ENCODE results near the gene TBC1D26. TPM values are rescaled to one million over a fixed set of nuclear protein-coding genes. Genes with fewer than 3 reads are reported as not detected.
"Not testable (repeated sequence)": the region's sequence is repeated elsewhere in the genome, so short reads cannot be mapped to it uniquely, and the experiment has no call there.

The TBC1D26 gene
- total RNA-seq (not detected), polyA plus RNA-seq (ENCODE audit: insufficient read length in 6 of 6) (1 to 10 TPM in 2 of 6 donors, under 1 TPM in 4; 0.15 to 1.1 (median 0.77) TPM)
- long read RNA-seq, donor 1: 0 reads
- long read RNA-seq, donor 2: 0 reads
- long read RNA-seq, donor 3: 0 reads
- long read RNA-seq, donor 4: 0 reads
- long read RNA-seq, donor 5: 0 reads
- long read RNA-seq, donor 6: 0 reads
- long read RNA-seq, donor 7: 0 reads
- long read RNA-seq, donor 8: 0 reads
- long read RNA-seq, donor 9: 0 reads
- long read RNA-seq, donor 10: 0 reads
- long read RNA-seq, donor 11: 0 reads
- long read RNA-seq, donor 12: 0 reads

DNA sequence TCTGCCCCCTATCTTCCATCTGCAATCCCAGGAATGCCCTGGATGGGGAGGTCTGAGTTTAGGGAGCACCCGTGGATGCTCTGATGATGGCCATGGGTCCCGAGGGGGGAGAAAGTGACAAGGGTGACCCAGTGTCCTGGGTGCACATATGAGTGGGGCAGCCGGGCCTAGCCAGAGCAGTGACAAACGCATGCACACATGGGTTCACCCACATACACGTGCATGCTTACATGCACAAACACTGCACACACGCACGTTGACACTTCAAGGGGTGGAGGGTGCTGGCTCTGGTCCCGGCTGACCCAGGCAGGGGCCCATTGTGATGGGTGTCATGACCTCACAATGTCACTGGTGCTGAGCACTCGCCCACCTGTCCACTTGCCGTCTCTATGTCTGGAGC is at the start of gene TBC1D26:
TBC1D26 (plus strand) TSS at position 384 of the 400 bp plus-strand sequence. CDS start 3,066 bp downstream, outside the sequence.
- H3K4me3 ChIP-seq; H3K27ac ChIP-seq; intact Hi-C loops (cut with DNase I); H3K27me3 ChIP-seq; DNase-seq; H3K9me3 ChIP-seq; ATAC-seq; H3K36me3 ChIP-seq; H3K4me1 ChIP-seq: not testable (repeated sequence)

GRCh38 chr17:15683135-15683534 is 48.9 kb upstream of the TBC1D26 start:
- H3K27me3 ChIP-seq; H3K27ac ChIP-seq; H3K4me3 ChIP-seq; intact Hi-C loops (cut with DNase I); H3K36me3 ChIP-seq; DNase-seq; ATAC-seq; H3K9me3 ChIP-seq: not testable (repeated sequence)
- H3K4me1 ChIP-seq: peaks cover 0 to 11% of the 10 kb centered on the region in 2 donors

- H3K27ac ChIP-seq: peak within 1 kb of the TSS in 1 of 2 donors; percentile 64
- peak within 1 kb of the TSS; percentile 50 to 54 for H3K4me3 ChIP-seq
- ATAC-seq: peak; percentile 98
- H3K27me3 ChIP-seq; H3K36me3 ChIP-seq; H3K9me3 ChIP-seq; intact Hi-C loops (cut with DNase I): not testable (repeated sequence)
- peak; percentile 64 to 95 (median 79) for DNase-seq
- peaks cover 0 to 11% of the 10 kb centered on the region in 2 donors for H3K4me1 ChIP-seq
These were observed 48.1 kb upstream of the TBC1D26 start, which contains the start of gene TRIM16 for GRCh38 chr17:15683824-15684478. TSS of gene TRIM16 (minus strand) at chr17:15684311. CDS start at chr17:15651609, 32,702 bp downstream.

GRCh38 chr17:15687494-15687893 is 44.6 kb upstream of the TBC1D26 start:
- ATAC-seq; H3K27ac ChIP-seq; DNase-seq; H3K4me3 ChIP-seq; H3K27me3 ChIP-seq; intact Hi-C loops (cut with DNase I); H3K9me3 ChIP-seq; H3K36me3 ChIP-seq: not testable (repeated sequence)
- H3K4me1 ChIP-seq: peaks cover 0 to 11% of the 10 kb centered on the region in 2 donors

- intact Hi-C loops (cut with DNase I); H3K4me1 ChIP-seq; H3K36me3 ChIP-seq; H3K9me3 ChIP-seq; H3K27me3 ChIP-seq; DNase-seq: not testable (repeated sequence)
- Histone ChIP-seq H3K27ac (peak overlapping the region in 1 of 2 donors; percentile 28), H3K4me3 (peak overlapping the region; percentile 48 to 52)
- peak; percentile 2 for ATAC-seq
These were observed 33.1 kb upstream of the TBC1D26 start for GRCh38 chr17:15698967-15699366.

GRCh38 chr17:15699413-15699924 is 32.6 kb upstream of the TBC1D26 start, which contains the start of gene ZNF286A:
TSS of gene ZNF286A (plus strand) at chr17:15699752. CDS start at chr17:15700330, 578 bp downstream.
- H3K4me3 ChIP-seq: peak within 1 kb of the TSS; percentile 48 to 52
- H3K9me3 ChIP-seq; H3K36me3 ChIP-seq; intact Hi-C loops (cut with DNase I); H3K27me3 ChIP-seq; H3K4me1 ChIP-seq: not testable (repeated sequence)
- peak; percentile 99 for ATAC-seq
- H3K27ac ChIP-seq: peak within 1 kb of the TSS in 1 of 2 donors; percentile 28
- DNase-seq: peak; percentile 96 to 100 (median 98)

DNA sequence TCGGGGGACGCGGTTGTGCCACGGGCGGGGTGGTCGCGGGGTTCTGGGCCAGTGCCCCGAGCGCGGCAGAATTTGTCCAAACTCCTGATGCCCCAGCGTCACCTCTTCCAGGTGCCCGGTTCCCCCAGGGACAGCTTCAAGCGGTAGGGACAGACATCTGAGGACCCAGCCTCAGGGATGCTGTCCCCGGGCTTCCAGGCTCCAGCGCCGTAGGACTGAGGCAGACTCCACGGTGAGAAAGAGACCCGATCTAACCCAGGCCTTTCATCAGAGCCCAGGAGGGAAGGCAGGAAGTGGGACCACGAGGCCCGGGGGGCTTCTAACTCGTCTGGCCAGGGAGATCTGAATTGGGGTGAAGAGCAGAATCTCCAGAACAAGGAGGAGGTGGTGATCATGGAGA is 32.1 kb upstream of the TBC1D26 start:
- peak; percentile 42 for ATAC-seq

DNA sequence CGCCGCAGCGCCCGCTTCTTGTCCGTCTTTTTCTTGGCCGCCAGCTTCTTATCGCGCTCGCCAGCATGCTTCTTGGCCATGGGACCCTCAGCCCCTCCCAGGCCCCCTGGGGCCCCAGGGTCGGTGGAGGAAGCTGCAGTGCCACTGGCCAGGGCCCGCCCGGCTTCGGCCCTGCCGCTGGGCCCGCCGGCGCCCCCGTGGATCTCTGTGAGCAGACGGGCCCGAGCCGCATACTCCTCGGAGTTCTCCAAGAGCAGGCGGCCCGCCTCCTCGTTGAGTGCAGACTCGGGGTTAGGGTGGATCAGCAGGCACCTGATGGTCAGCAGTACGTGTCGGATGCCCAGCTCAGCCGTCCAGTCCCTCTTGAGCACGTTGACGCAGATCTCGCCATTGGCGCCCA is 27.8 kb upstream of the TBC1D26 start:
- H3K4me3 ChIP-seq; H3K27me3 ChIP-seq; intact Hi-C loops (cut with DNase I); H3K4me1 ChIP-seq; H3K27ac ChIP-seq; ATAC-seq: not testable (repeated sequence)
- Histone ChIP-seq H3K9me3 (peaks cover 0 to 42% of the 10 kb centered on the region in 2 donors), H3K36me3 (peaks cover 0 to 41% of the 10 kb centered on the region in 2 donors)
- DNase-seq: peak in 1 of 4 donors; percentile 45

More for the DNA sequence above, 32.1 kb upstream of the TBC1D26 start:
- H3K4me3 ChIP-seq: peak overlapping the region; percentile 48 to 52
- H3K36me3 ChIP-seq; H3K4me1 ChIP-seq; DNase-seq; H3K27ac ChIP-seq; H3K27me3 ChIP-seq; intact Hi-C loops (cut with DNase I); H3K9me3 ChIP-seq: not testable (repeated sequence)

DNA sequence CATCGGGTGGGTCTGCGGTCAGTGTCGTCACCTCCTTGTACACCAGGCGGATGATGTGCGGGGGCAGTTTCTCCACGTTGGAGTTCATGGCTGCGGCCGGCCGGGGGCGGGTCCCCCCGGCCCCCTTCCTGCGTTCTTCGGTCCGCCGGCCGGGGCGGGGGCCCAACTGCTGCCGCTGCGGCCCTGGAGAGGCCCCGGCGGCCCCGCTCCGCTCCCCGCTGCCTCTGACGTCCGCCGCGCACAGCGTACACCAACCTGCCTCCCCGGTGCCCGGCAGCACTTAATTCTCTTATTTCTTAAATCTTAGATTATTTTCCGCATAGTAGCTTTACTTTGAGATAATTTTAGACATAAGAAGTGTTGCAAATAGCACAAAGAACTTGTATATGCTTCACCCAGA is 27.3 kb upstream of the TBC1D26 start:
- ATAC-seq; H3K4me1 ChIP-seq; H3K4me3 ChIP-seq; H3K27ac ChIP-seq; H3K27me3 ChIP-seq; intact Hi-C loops (cut with DNase I): not testable (repeated sequence)
- Histone ChIP-seq H3K36me3 (peaks cover 0 to 43% of the 10 kb centered on the region in 2 donors), H3K9me3 (peaks cover 0 to 43% of the 10 kb centered on the region in 2 donors)
- DNase-seq: peak in 1 of 4 donors; percentile 53

DNA sequence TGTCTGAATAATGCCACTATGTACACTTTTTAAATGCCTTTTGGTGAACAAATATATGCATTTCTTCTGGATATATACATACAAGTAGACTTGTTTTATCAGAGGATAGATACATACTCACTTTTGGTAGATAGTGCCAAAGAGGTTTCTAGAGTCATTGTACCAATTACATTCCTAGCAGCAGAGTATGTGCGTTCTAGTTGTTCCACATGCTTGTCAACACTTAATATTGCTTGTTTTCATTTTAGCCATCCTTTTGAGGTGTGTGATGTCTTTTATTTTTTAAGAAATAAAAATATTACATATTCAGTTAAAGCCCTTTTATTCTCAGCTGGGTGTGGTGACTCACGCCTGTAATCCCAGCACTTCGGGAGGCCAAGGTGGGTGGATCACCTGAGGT is 23.2 kb upstream of the TBC1D26 start:
- ATAC-seq; intact Hi-C loops (cut with DNase I); H3K4me1 ChIP-seq; H3K27me3 ChIP-seq; DNase-seq; H3K27ac ChIP-seq; H3K4me3 ChIP-seq: not testable (repeated sequence)
- peaks cover 0 to 64% of the 10 kb centered on the region in 2 donors for H3K36me3 ChIP-seq
- H3K9me3 ChIP-seq: peaks cover 0 to 69% of the 10 kb centered on the region in 2 donors

GRCh38 chr17:15716601-15717563 is 15.2 kb upstream of the TBC1D26 start:
- H3K4me1 ChIP-seq; DNase-seq; intact Hi-C loops (cut with DNase I); H3K27me3 ChIP-seq; ATAC-seq; H3K27ac ChIP-seq; H3K4me3 ChIP-seq: not testable (repeated sequence)
- Histone ChIP-seq H3K9me3 (peaks cover 3 to 66% of the 10 kb centered on the region in 2 donors), H3K36me3 (peaks cover 0 to 29% of the 10 kb centered on the region in 2 donors)

GRCh38 chr17:15730535-15730934 is 1.5 kb upstream of the TBC1D26 start:
- peaks cover 0 to 13% of the 10 kb centered on the region in 2 donors for H3K9me3 ChIP-seq
- intact Hi-C loops (cut with DNase I); H3K27me3 ChIP-seq; H3K4me3 ChIP-seq; H3K4me1 ChIP-seq; ATAC-seq; H3K27ac ChIP-seq; DNase-seq; H3K36me3 ChIP-seq: not testable (repeated sequence)
